Inferior parietal cortex (tissue), 1 donor: ENCODE data around the gene TRPM4.
"Not testable (repeated sequence)": the region's sequence is repeated elsewhere in the genome, so short reads cannot be mapped to it uniquely, and the experiment has no call there.

Experiments used
- DNase-seq: peaks from one replicate; pipeline ENCODE4 v3.0.0-alpha.2; 2016; ENCODE audit errors: extremely low spot score

The TRPM4 gene

DNA sequence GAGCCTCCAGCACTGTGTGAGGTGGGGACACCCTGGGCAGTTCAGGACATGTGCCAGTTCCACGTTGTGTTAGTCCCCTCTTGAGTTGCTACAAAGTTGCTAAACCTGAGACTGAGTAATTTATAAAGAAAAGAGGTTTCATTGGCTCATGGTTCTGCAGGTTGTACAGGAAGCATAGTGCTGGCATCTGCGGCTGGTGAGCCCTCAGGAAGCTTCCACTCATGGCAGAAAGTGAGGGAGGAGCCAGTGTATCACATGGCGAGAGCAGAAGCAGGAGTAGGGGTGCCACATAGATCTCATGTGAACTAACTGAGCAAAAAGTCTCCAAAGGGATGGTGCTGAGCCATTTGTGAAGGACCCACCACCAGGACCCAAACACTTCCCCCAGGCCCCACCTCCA, 33.2 kb downstream of the TRPM4 start:
- DNase-seq, result no peak

GRCh38 chr19:49193822-49194394, 36.3 kb downstream of the TRPM4 start:
- no peak for DNase-seq

GRCh38 chr19:49194408-49194807, 36.8 kb downstream of the TRPM4 start:
- no peak for DNase-seq

GRCh38 chr19:49196527-49197240, 39.1 kb downstream of the TRPM4 start:
- DNase-seq, result no peak

GRCh38 chr19:49200238-49200862, 42.8 kb downstream of the TRPM4 start:
- no peak for DNase-seq

- DNase-seq, result no peak
Observed at GRCh38 chr19:49201042-49201441, 43.5 kb downstream of the TRPM4 start.

DNA sequence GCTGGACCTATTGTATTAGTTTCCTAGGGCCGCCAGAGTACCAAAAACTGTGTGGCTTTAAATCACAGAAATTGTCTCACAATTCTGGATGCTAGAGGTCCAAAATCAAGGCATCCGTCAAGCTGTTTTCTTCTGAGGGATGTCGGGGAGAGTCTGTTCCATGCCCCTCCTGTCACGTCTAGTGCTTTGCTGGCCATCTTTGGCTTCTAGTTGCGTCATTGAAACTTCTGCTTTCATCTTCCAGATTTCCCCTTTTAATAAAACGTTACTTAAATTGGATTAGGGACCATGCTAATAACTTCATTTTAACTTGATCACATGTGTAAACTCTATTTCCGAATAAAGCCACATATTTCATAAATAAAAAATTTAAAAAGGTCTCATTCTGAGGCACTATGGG, 47.5 kb downstream of the TRPM4 start:
- no peak for DNase-seq

- DNase-seq, result not testable (repeated sequence)
Observed at GRCh38 chr19:49209502-49209901, 51.9 kb downstream of the TRPM4 start.

DNA sequence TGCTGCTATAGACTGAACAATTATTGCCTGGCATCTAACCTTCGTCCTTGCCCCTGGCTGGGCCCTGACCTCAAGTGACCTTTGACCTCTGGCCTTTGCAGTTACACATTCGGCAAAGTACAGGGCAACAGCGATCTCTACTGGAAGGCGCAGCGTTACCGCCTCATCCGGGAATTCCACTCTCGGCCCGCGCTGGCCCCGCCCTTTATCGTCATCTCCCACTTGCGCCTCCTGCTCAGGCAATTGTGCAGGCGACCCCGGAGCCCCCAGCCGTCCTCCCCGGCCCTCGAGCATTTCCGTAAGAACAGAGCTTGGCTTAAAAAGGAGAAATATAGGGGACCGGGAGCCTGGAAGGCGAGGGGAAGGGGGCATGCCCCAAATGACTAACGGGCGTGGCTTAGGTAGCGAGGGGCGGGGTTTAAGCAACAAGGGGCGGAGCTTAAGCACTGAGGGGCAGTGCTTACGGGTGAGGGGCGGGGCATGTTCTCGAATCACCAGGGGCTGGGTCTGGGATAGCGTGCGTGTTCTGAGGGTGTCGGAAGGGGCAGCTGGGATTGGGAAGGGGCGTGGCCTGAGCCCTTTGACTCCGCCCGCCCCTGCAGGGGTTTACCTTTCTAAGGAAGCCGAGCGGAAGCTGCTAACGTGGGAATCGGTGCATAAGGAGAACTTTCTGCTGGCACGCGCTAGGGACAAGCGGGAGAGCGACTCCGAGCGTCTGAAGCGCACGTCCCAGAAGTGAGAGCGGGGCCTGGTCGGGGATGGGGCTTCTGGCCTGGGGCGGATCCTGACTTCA, 52.7 kb downstream of the TRPM4 start:
- DNase-seq, result no peak

GRCh38 chr19:49210901-49211451, 53.4 kb downstream of the TRPM4 start:
- no peak for DNase-seq

DNA sequence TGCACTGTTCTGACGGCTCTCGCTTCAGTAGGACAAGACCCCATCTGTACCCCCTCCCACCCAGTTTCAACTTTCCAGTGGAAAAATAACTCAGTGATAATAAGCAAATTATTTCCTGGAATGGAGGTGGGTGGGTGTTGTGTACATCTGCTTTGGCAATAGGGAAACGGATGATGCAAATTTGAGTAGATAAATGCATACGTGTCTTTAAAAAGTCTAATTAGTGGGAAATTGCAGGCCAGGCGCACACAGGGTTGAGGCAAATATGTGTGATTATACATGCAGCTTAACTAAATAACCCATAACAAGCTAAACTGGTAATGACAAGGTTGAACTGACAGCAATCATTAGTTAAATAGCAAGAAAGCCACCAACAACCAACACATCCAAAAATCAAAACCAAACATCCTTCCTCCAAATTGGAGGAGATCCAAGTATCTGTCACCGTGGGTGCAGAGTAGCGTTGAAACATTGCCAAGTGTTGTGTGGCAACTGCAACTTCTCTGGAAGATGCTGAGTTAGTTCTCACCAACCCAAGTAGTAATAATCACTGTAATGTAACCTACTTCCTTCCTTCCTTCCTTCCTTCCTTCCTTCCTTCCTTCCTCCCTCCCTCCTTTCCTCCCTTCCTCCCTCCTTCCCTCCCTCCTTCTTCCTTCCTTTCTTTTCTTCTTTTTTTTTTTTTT, 54.6 kb downstream of the TRPM4 start:
- no peak for DNase-seq

DNA sequence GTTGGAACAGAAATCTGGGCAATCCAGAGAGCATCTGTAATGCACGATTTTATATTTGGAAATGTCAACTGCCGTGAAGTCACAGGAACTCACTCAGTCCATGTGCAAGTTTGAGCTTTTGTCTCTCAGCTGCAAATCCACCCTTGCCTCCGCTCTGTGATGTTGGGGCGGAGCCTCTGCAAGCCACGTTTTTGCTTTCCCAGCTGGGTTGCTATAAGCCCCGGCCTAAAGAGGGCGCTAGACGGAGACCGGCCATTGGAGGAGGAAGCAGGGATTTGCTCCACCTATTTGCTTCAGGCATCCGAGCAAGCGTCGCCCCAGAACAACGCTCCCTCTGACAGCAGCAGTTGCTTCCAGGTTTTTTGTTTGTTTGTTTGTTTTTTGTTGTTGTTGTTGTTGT, 56.2 kb downstream of the TRPM4 start:
- DNase-seq, result no peak

DNA sequence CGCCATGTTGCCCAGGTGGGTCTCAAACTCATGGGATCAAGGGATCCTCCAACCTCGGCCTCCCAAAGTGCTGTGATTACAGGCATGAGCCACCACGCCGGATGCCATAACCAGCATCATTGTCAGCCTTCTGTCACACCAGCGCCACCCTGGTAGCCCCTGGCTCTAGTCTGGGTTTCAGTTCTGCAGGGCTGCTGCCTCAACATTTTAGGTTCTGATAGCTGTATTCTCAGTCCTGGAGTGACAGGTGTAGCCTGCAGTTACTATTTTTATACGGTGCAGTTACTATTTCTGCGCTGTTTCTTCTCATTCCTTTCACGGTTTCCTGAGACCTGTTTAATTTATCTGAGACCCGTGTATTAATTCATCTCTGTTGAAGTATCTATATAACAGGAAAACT, 57.1 kb downstream of the TRPM4 start:
- no peak for DNase-seq

GRCh38 chr19:49216071-49216470, 58.5 kb downstream of the TRPM4 start:
- no peak for DNase-seq

- no peak for DNase-seq
Observed at GRCh38 chr19:49217382-49217781, 59.8 kb downstream of the TRPM4 start.

DNA sequence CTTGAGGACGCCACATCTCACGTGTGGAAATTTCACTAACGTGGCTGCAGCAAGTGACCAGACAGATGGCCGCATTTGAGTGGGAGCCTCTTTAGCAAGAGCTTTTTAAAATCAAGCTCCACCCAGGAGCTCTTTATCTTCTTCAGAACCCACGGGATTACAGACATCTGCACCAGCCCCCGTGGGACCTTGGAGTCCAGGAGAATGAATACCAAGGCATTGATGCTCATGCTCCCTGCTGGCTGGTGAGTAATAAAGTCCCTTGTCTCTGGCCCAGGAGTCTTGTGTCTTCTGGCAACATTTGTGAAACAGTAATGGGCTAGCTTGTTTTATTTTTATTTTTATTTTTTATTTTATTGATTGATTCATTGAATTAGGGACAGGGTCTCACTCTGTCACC, 64.4 kb downstream of the TRPM4 start:
- no peak for DNase-seq

DNA sequence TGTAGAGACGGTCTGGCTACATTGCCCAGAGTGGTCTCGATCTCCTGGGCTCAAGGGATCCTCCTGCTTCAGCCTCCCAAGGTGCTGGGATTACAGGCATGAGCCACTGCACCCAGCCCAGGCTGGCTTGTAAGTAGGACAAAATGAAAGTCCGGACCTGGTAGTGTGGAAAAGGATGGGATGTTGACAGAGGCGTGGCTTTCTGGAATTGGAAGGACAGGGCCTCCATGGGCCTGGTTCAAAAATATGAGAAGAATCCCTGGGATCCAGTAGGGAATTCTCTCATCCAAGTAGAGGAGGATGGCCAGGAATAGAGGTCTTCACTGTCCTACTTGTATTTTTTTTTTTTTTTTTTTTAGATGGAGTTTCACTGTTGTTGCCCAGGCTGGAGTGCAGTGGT, 64.9 kb downstream of the TRPM4 start:
- no peak for DNase-seq

GRCh38 chr19:49223472-49223871, 65.9 kb downstream of the TRPM4 start:
- no peak for DNase-seq

DNA sequence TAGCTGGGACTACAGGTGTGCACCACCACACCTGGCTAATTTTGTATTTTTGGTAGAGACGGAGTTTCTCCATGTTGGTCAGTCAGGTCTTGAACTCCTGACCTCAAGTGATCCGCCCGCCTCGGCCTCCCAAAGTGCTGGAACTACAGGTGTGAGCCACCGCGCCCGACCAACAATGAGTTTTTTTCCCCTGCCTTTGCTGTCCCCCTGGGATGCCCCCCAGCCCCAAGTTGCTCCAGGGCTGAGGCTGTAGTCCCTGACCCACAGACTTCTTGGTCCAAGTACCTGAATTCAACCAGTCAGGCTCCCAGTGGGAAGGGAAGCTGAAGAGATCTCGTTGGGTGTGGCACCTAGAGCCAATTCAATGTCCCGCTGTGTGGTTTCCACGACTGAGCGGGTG, 66.8 kb downstream of the TRPM4 start:
- DNase-seq, result not testable (repeated sequence)

- no peak for DNase-seq
Observed at GRCh38 chr19:49224879-49225278, 67.3 kb downstream of the TRPM4 start.

- DNase-seq, result no peak
Observed at GRCh38 chr19:49229416-49229815, 71.8 kb downstream of the TRPM4 start.

GRCh38 chr19:49231389-49231788, 73.8 kb downstream of the TRPM4 start:
- DNase-seq, result no peak
